Gastrocnemius medialis (tissue), 4 donors: Measurements from ENCODE around the gene RAD51B.

ENCODE experiments used
- POLR2A ChIP-seq, 2 donors: fragments of 450-650 bp; IDR thresholded peaks; one replicate each; pipeline ENCODE4 v1.6.1; 2017; ENCODE audit warnings: antibody characterized with exemption in 2 of 2, mild to moderate bottlenecking in 2 of 2, moderate library complexity in 2 of 2
- TF ChIP-seq, protein P1 (sequence below), 5 experiments: fragments of 450-650 bp in 3 of 5; fragments of 200-600 bp in 2 of 5; sonication (generic) in 2 of 5; IDR thresholded peaks in 4 of 5; conservative IDR thresholded peaks in 1 of 5; 1 replicate in 4 of 5; 2 replicates in 1 of 5; pipeline ENCODE4 v1.5.1; 2016 to 2019; ENCODE audit warnings: antibody characterized with exemption in 5 of 5, mild to moderate bottlenecking in 3 of 5, moderate library complexity in 3 of 5

GRCh38 chr14:68679301-68679700 lies 859.7 kb downstream of the RAD51B start:
- no peak for TF ChIP-seq POLR2A (IDR thresholded peaks at IDR 0.05)
- TF ChIP-seq, protein P1, sequence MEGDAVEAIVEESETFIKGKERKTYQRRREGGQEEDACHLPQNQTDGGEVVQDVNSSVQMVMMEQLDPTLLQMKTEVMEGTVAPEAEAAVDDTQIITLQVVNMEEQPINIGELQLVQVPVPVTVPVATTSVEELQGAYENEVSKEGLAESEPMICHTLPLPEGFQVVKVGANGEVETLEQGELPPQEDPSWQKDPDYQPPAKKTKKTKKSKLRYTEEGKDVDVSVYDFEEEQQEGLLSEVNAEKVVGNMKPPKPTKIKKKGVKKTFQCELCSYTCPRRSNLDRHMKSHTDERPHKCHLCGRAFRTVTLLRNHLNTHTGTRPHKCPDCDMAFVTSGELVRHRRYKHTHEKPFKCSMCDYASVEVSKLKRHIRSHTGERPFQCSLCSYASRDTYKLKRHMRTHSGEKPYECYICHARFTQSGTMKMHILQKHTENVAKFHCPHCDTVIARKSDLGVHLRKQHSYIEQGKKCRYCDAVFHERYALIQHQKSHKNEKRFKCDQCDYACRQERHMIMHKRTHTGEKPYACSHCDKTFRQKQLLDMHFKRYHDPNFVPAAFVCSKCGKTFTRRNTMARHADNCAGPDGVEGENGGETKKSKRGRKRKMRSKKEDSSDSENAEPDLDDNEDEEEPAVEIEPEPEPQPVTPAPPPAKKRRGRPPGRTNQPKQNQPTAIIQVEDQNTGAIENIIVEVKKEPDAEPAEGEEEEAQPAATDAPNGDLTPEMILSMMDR (IDR thresholded peaks at IDR 0.05 in 4 of 5, conservative IDR thresholded peaks at IDR 0.05 in 1 of 5) = no peak
